RWPE1 (cell line): Measurements from ENCODE around the gene LRP4.
A peak's percentile ranks its signal among the peaks of the same experiment; 100 is the strongest.

Experiments
- CTCF ChIA-PET: fragments of 350-600 bp; sonication (Branson Sonifier 250); formaldehyde crosslinking; extraction: SDS; loops from one replicate; lab custom pipeline; 2021; lab: Yijun Ruan, JAX
- POLR2A ChIA-PET: fragments of 400-600 bp; formaldehyde crosslinking; extraction: SDS; loops from one replicate; lab custom pipeline; 2020; ENCODE audit warnings: antibody characterized with exemption; ENCODE audit not compliant: low non-redundant PET; lab: Yijun Ruan, JAX
- DNase-seq: peaks from one replicate; pipeline ENCODE4 v3.0.0; 2012; ENCODE audit warnings: low spot score
- H3K27ac ChIP-seq: fragments of 450-650 bp; 2 replicates; pipeline ENCODE4 v1.5.1; 2017
- TF ChIP-seq, protein P1 (sequence below): fragments of 450-650 bp; conservative IDR thresholded peaks from 2 replicates; pipeline ENCODE4 v1.5.1; 2017; ENCODE audit warnings: low read depth, mild to moderate bottlenecking

LRP4 gene

DNA sequence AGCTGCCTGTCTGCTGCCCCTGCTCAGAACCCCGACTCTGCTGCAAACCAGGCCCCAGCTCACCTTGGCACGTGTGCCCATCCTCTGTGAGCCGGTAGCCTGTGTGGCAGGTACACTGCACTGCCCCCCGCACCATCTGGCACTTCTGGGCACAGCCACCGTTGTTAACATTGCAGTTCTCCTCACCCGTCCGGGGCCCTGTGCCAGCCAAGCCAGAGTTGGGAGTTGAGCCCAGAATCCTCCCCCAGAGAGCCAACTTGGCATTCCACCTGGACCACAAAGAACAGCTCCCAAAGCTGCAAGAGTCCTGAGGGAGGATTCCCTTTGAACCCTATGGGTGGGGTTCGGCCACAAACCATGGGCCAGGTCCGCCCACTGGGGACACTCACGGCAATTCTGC, 22.5 kb downstream of the LRP4 start:
- TF ChIP-seq, protein P1, sequence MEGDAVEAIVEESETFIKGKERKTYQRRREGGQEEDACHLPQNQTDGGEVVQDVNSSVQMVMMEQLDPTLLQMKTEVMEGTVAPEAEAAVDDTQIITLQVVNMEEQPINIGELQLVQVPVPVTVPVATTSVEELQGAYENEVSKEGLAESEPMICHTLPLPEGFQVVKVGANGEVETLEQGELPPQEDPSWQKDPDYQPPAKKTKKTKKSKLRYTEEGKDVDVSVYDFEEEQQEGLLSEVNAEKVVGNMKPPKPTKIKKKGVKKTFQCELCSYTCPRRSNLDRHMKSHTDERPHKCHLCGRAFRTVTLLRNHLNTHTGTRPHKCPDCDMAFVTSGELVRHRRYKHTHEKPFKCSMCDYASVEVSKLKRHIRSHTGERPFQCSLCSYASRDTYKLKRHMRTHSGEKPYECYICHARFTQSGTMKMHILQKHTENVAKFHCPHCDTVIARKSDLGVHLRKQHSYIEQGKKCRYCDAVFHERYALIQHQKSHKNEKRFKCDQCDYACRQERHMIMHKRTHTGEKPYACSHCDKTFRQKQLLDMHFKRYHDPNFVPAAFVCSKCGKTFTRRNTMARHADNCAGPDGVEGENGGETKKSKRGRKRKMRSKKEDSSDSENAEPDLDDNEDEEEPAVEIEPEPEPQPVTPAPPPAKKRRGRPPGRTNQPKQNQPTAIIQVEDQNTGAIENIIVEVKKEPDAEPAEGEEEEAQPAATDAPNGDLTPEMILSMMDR = no peak
- ChIA-PET CTCF (interaction anchor here (0.5 to 1.6 kb wide), 6 partner anchors 69 to 267 kb away, joined by 3 to 7 read pairs (median 4); no protein-coding TSS in a partner anchor), POLR2A (no interaction called here)
- peak overlapping the region; percentile 54 for H3K27ac ChIP-seq
- no peak for DNase-seq

DNA sequence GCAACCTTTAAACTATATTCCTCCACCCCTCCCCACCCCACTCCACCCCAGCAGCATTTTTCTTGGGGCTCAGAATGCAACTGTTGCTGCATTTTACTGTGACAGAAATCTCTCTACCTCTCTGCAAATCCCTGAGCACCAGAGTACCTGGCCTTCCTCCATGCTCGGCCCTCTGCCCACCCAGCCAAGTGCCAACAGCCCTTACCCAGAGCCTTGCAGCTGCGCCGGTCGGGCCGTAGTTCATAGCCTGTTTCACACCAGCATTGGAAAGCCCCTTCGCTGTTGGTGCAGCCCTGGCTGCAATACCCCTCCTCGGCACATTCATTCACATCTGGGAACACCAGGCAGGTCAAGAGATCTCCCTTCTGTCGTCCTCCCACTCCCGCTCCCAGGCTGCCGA, 23.4 kb downstream of the LRP4 start:
- ChIA-PET POLR2A (no interaction called here), CTCF (interaction anchor here (0.9 kb wide), 1 partner anchor 258 kb away, joined by 5 read pairs; no protein-coding TSS in a partner anchor)

DNA sequence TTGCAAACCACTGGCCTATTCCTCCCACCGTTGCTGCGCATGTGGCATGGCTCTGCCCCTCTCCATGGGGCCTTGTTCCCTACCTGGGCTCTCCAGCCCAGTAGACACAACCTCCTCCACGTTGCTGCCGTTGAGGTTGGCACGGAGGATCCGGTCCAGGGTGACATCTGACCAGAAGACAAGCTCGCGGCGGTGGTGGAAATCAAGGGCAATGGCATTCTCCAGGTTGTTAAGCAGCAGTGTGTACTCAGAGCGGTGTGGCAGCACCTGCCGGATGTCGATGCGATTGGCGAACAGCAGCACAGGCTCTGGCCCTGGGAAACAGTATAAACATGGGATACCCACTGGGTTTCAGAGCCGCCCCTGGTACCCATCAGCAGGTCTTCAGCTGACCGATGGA, 23.8 kb downstream of the LRP4 start:
- CTCF ChIA-PET = interaction anchor here (0.9 kb wide), 1 partner anchor 258 kb away, joined by 5 read pairs; no protein-coding TSS in a partner anchor
- no peak for DNase-seq
- TF ChIP-seq, protein P1 = no peak
- POLR2A ChIA-PET = no interaction called here
- H3K27ac ChIP-seq = no peak overlapping the region; the same call in 1 of the 2 replicates

More for the DNA sequence above, 23.4 kb downstream of the LRP4 start:
- no peak for DNase-seq
- peak overlapping the region; percentile 54; the same call in 1 of the 2 replicates for H3K27ac ChIP-seq
- TF ChIP-seq, protein P1 = no peak

DNA sequence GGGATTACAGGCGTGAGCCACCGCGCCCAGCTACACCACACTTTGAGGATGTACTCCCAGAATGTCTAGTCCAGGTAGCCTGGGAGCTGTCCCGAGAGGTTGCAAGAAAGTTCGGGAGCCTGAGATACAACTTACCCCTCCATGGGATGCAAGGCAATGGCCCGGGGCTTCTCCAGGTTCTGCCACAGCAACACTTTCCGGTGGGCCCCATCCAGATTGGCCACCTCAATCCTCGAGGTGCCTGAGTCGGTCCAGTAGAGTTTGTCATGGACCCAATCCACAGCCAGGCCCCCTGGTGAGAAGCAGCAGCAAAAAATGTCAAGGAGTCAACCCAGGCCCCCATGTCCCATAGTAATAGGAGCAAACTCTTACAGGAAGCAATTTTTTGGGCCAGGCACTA, 25.5 kb downstream of the LRP4 start:
- DNase-seq = no peak
- H3K27ac ChIP-seq = no peak overlapping the region
- POLR2A ChIA-PET = no interaction called here
- CTCF ChIA-PET = interaction anchor here (0.6 kb wide), 1 partner anchor 462 kb away, joined by 4 read pairs; no protein-coding TSS in a partner anchor
- TF ChIP-seq, protein P1 = no peak

DNA sequence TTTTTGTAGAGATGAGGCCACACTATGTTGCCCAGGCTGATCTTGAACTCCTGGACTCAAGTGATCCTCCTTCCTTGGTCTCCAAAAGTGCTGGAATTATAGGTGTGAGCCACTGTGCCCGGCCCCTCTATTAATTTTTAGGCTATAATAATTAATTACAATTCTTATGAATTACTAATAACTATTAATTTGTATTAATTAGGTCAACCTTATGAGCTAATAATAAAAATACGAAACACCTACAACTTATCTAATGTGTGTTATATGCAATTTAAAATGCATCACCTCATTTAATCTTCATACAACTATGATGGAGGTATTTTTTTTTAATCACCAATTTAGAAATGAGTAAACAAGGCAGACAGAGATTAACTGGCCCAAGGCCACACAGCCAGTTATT, 26.2 kb downstream of the LRP4 start:
- CTCF ChIA-PET = interaction anchor here (0.6 to 2.1 kb wide), 2 partner anchors 261 to 570 kb away, joined by 4 to 10 read pairs; no protein-coding TSS in a partner anchor
- POLR2A ChIA-PET = no interaction called here
- TF ChIP-seq, protein P1 = no peak
- no peak overlapping the region for H3K27ac ChIP-seq
- DNase-seq = no peak

DNA sequence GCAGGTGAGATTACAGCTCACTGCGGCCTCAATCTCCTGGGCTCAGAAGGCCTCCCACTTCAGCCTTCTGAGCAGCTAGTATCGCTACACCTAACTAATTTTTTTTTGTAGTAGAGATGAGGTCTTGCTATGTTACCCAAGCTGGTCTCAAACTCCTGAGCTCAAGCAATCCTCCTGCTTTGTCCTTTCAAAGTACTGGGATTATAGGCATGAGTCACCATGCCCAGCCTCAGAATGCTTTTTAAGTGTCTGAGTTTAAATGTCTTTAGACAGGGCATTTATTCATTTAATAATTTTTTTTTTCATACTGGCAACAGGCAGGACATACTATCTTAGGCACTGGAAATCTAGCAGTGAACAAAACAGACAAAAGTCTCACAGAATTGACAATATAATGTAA, 27.7 kb downstream of the LRP4 start:
- TF ChIP-seq, protein P1 = no peak
- no peak for DNase-seq
- H3K27ac ChIP-seq = no peak overlapping the region
- ChIA-PET POLR2A (no interaction called here), CTCF (interaction anchor here (0.6 to 2.1 kb wide), 6 partner anchors 14 to 502 kb away, joined by 3 to 10 read pairs (median 3); no protein-coding TSS in a partner anchor)
